Activated naive CD8-positive, alpha-beta T cell treated with anti-CD3 and anti-CD28 coated beads, Interleukin-2, amount 50 U/mL, for 24 hours (primary cell): Measurements from ENCODE around the gene ANXA9.

Experiments
- ATAC-seq: fragments of 150-1000 bp; cut with Tn5 transposase; one replicate; pipeline ENCODE4 v1.10.0; 2021
- DNase-seq: peaks from one replicate; pipeline ENCODE4 v3.0.0; 2021
- H3K27ac Mint-ChIP-seq: one replicate; pipeline ENCODE4 v1.8.0; 2021; ENCODE audit warnings: mild to moderate bottlenecking, mixed read lengths
- H3K27me3 Mint-ChIP-seq: one replicate; pipeline ENCODE4 v1.8.0; 2021; ENCODE audit warnings: mixed read lengths
- H3K36me3 Mint-ChIP-seq: one replicate; pipeline ENCODE4 v1.8.0; 2021; ENCODE audit warnings: low read depth, mixed read lengths
- H3K4me1 Mint-ChIP-seq: one replicate; pipeline ENCODE4 v1.8.0; 2021; ENCODE audit warnings: mixed read lengths
- H3K4me3 Mint-ChIP-seq: one replicate; pipeline ENCODE4 v1.8.0; 2021; ENCODE audit warnings: mild to moderate bottlenecking, moderate library complexity, mixed read lengths
- H3K9me3 Mint-ChIP-seq: one replicate; pipeline ENCODE4 v1.8.0; 2021; ENCODE audit warnings: mixed read lengths

ANXA9 gene, protein sequence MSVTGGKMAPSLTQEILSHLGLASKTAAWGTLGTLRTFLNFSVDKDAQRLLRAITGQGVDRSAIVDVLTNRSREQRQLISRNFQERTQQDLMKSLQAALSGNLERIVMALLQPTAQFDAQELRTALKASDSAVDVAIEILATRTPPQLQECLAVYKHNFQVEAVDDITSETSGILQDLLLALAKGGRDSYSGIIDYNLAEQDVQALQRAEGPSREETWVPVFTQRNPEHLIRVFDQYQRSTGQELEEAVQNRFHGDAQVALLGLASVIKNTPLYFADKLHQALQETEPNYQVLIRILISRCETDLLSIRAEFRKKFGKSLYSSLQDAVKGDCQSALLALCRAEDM

DNA sequence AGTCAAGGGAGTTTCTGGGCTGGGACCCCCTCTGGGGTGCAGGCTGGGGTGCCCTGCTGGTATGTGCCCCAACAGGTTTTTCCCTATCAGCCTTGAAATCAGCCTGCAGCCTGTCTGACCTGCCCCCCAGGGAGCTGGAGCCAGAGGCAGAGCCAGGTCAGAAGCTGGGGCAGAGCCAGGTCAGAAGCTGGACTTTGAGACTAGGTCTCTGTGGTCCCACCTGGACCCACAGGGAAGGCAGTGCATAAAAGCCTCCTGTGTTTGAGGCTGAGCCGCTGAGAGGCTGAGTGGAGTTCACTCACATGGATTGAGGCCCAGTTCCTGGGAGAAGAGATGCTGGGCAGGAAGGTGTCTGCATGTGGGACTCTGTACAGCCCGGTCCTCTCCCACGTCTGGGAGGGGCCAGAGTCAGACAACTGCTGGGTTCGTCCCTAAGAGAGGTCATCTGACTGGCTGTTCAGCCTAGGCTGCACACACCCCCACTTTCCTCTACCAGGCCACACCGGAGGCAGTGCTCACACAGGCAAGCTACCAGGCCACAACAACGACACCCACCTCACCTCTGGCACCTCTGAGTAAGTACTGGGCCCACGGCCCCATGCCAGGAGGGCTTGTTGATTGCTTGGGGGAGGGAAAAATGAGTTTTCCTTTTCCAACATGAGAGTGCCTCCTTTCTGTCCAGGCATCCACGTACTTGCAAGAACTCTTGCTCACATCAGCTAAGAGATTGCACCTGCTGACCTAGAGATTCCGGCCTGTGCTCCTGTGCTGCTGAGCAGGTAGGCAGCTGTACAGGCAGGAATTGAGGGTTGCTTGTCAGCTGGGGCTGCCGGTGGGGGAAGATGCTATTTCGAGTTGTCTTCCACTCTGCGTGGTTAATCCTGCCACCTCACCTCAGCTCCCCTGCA is at the start of gene ANXA9:
Gene ANXA9, plus strand, starts transcription at position 488 of the 908 bp plus-strand sequence. CDS start 814 bp downstream, outside the sequence.
- H3K4me1 Mint-ChIP-seq: peaks cover 25% of the 10 kb centered on the region
- H3K27me3 Mint-ChIP-seq: peaks cover 1% of the 10 kb centered on the region
- no peak for DNase-seq
- H3K4me3 Mint-ChIP-seq: no peak within 1 kb of the TSS
- peak; percentile 22 for ATAC-seq
- H3K27ac Mint-ChIP-seq: no peak within 1 kb of the TSS
- no peaks in the 10 kb centered on the region for H3K9me3 Mint-ChIP-seq
- H3K36me3 Mint-ChIP-seq: no peaks in the 10 kb centered on the region

DNA sequence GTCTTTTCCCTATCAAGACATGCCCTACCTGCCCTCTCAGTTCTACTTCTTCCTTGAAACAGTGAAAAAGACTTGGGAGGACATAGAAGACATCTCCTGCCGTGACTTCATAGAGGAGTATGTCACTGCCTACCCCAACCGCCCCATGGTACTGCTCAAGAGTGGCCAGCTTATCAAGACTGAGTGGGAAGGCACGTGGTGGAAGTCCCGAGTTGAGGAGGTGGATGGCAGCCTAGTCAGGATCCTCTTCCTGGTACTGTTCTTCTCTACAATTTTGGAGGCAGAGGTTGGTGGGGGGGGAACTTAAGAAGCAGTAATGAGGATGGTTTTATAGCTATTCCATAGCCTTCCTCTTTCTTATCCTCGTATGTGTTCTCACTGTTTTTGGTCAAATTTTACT is 37.2 kb upstream of the ANXA9 start:
- ATAC-seq (no peak), DNase-seq (no peak)
- Mint-ChIP-seq H3K9me3 (no peaks in the 10 kb centered on the region), H3K27me3 (no peaks in the 10 kb centered on the region), H3K4me1 (no peaks in the 10 kb centered on the region), H3K36me3 (peaks cover 52% of the 10 kb centered on the region), H3K27ac (peak overlapping the region; percentile 16), H3K4me3 (no peak overlapping the region)

DNA sequence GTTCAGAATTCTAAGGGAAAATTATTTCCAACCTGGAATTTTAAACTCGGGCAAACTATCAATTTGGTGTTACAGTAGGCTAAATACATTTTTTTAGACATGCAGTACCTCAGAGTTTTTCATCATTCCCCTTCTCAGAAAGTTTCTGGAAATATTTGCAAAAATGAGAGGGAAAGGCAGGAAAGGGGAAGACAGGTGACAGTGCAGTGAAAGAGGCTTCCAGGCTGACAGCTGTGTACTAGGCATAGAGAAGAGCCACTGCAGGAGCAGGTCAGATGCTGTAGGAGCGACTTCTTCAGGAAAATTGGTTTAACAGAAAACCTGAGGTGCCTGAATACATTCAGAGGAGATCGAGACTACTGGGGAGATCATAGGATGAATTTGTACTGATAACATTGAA is 27.4 kb upstream of the ANXA9 start:
- Mint-ChIP-seq H3K4me1 (no peaks in the 10 kb centered on the region), H3K9me3 (no peaks in the 10 kb centered on the region), H3K36me3 (peaks cover 59% of the 10 kb centered on the region), H3K27ac (no peak overlapping the region), H3K4me3 (no peak overlapping the region), H3K27me3 (no peaks in the 10 kb centered on the region)
- DNase-seq (no peak), ATAC-seq (no peak)

DNA sequence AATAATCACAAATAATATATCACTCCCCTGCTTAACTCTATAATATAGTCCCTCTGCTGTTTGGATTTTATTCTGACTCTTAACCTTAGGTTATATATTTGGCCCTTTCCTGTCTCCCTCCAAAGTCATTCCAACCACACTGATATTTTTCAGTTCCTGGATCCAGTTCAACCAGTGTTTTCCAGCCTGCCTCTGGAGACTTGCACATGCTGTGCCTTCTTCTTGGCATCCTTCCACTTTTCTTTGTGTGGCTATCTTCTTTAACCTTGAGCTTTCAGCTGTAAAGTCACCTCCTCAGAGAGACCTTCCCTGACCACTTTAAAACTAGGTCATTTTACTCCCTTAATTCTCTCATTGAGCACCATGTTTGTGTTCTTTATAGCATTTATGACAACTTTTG is 26.8 kb upstream of the ANXA9 start:
- H3K27ac Mint-ChIP-seq: peak overlapping the region; percentile 50
- H3K4me3 Mint-ChIP-seq: no peak overlapping the region
- no peak for DNase-seq
- ATAC-seq: no peak
- H3K9me3 Mint-ChIP-seq: no peaks in the 10 kb centered on the region
- no peaks in the 10 kb centered on the region for H3K4me1 Mint-ChIP-seq
- H3K27me3 Mint-ChIP-seq: no peaks in the 10 kb centered on the region
- peaks cover 59% of the 10 kb centered on the region for H3K36me3 Mint-ChIP-seq

DNA sequence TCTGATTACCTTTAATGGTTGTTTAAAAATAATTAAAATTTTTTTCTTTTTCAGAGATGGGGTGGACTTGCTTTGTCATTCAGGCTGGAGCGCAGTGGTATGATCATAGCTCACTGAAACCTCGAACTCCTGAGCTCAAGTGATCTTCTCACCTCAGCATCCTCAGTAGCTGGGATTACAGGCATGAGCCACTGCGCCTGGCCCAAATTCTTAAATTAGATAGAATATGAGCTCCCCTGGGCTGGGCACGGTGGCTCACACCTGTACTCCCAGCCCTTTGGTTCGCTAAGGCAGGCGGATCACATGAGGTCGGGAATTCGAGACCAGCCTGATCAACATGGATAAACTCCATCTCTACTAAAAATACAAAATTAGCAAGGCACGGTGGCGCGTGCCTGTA is 24.4 kb upstream of the ANXA9 start:
- Mint-ChIP-seq H3K27me3 (no peaks in the 10 kb centered on the region), H3K4me3 (no peak overlapping the region), H3K36me3 (peaks cover 58% of the 10 kb centered on the region), H3K4me1 (peaks cover 1% of the 10 kb centered on the region), H3K27ac (no peak overlapping the region), H3K9me3 (no peaks in the 10 kb centered on the region)
- DNase-seq (no peak), ATAC-seq (no peak)

DNA sequence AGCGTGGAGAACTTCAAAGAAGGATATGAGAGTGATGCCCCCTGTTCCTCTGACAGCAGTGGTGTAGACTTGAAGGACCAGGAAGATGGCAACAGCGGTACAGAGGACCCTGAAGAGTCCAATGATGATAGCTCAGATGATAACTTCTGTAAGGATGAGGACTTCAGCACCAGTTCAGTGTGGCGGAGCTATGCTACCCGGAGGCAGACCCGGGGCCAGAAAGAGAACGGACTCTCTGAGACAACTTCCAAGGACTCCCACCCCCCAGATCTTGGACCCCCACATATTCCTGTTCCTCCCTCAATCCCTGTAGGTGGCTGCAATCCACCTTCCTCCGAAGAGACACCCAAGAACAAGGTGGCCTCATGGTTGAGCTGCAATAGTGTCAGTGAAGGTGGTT is 21.4 kb upstream of the ANXA9 start:
- Mint-ChIP-seq H3K4me3 (no peak overlapping the region), H3K27ac (peak overlapping the region; percentile 2), H3K36me3 (peaks cover 60% of the 10 kb centered on the region)

DNA sequence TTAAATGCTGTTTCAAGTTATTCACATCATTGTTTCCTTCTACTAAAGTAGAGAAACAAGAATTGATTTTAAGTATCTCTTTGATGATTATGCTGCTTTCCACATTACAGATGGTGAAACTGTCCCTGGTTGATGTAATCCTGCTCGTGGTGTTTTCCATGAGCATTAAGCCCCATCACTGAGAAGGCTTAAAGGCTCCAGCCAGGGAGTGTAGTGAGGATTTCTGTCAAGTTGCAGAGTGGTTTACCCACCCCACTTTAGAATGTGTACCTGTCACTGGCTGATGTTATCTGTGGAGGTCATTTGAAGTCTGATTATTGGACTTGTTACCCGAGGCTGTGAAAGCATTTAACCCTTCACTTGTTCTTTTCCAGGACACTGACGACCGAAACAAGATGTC is 20.3 kb upstream of the ANXA9 start:
- Mint-ChIP-seq H3K27me3 (no peaks in the 10 kb centered on the region), H3K4me3 (no peak overlapping the region), H3K4me1 (peaks cover 1% of the 10 kb centered on the region), H3K9me3 (no peaks in the 10 kb centered on the region), H3K27ac (peak overlapping the region; percentile 61), H3K36me3 (peaks cover 67% of the 10 kb centered on the region)
- ATAC-seq (no peak), DNase-seq (no peak)

More for the DNA sequence above, 21.4 kb upstream of the ANXA9 start:
- ATAC-seq (no peak), DNase-seq (no peak)
- Mint-ChIP-seq H3K9me3 (no peaks in the 10 kb centered on the region), H3K27me3 (no peaks in the 10 kb centered on the region), H3K4me1 (peaks cover 1% of the 10 kb centered on the region)

DNA sequence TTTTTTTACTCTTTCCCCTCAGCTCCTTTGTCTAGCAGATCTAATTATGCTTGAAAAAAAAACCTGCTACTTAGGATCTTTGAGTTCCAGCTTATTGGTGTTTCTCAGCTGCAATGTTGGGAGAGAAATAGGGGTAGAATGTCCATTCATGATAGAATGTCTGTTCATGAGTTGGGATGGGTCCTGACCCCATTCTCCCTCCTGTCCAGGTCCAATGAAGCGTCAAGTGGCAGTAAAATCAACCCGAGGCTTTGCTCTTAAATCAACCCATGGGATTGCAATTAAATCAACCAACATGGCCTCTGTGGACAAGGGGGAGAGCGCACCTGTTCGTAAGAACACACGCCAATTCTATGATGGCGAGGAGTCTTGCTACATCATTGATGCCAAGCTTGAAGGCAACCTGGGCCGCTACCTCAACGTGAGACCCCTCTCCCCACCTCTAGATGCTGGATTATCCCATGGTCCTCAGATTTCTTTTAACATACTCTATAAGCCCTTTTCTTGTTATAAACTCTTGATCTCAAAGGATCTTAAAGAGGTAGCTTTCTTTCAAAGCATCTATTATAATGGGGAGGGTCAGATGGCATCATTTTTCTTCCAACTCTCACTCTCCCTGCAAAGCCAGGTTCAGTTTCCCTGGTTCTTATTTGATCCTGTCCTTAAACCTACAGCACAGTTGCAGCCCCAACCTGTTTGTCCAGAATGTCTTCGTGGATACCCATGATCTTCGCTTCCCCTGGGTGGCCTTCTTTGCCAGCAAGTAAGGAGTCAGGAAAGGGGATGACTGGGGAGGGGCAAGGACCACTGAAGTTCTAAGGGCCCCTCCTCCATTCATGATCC is 18.6 kb upstream of the ANXA9 start:
- Mint-ChIP-seq H3K27me3 (no peaks in the 10 kb centered on the region), H3K36me3 (peaks cover 77% of the 10 kb centered on the region), H3K9me3 (no peaks in the 10 kb centered on the region), H3K4me3 (no peak overlapping the region), H3K27ac (no peak overlapping the region), H3K4me1 (peaks cover 1% of the 10 kb centered on the region)
- ATAC-seq (no peak), DNase-seq (no peak)

DNA sequence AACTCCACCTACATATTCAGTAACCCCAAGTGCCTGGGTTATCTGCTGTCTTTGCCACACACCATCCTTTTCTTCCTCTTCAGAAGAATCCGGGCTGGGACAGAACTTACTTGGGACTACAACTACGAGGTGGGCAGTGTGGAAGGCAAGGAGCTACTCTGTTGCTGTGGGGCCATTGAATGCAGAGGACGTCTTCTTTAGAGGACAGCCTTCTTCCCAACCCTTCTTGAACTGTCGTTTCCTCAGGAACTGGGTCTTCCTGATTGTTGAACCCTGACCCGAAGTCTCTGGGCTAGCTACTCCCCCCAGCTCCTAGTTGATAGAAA is 18.0 kb upstream of the ANXA9 start:
- H3K27me3 Mint-ChIP-seq: no peaks in the 10 kb centered on the region

DNA sequence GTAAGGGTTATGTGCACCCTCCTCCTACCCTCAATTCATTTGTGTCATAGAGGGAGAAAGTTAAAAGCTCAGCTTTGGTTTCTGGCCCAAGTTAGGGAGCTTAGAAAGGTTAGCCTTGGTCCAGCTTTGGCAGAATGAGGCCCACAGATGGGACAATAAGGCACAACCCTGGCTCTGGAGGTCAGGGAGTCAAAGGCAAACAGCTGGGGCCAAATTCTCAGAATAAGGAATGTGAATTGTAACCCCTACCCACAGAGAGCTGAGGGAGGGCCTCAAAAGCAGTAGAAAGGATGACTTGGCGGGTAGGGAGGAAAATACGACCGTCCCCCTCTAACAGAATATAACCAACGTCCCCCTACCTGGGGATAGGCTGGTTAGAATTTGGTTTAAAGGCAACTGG is 16.5 kb upstream of the ANXA9 start:
- Mint-ChIP-seq H3K9me3 (no peaks in the 10 kb centered on the region), H3K27ac (no peak overlapping the region), H3K36me3 (peaks cover 67% of the 10 kb centered on the region), H3K4me3 (no peak overlapping the region), H3K4me1 (peaks cover 7% of the 10 kb centered on the region), H3K27me3 (no peaks in the 10 kb centered on the region)
- ATAC-seq: no peak
- DNase-seq: no peak

More for the DNA sequence above, 18.0 kb upstream of the ANXA9 start:
- H3K4me1 Mint-ChIP-seq: peaks cover 1% of the 10 kb centered on the region
- peaks cover 77% of the 10 kb centered on the region for H3K36me3 Mint-ChIP-seq
- H3K27ac Mint-ChIP-seq: no peak overlapping the region
- no peak overlapping the region for H3K4me3 Mint-ChIP-seq
- no peaks in the 10 kb centered on the region for H3K9me3 Mint-ChIP-seq
- DNase-seq (no peak), ATAC-seq (no peak)

DNA sequence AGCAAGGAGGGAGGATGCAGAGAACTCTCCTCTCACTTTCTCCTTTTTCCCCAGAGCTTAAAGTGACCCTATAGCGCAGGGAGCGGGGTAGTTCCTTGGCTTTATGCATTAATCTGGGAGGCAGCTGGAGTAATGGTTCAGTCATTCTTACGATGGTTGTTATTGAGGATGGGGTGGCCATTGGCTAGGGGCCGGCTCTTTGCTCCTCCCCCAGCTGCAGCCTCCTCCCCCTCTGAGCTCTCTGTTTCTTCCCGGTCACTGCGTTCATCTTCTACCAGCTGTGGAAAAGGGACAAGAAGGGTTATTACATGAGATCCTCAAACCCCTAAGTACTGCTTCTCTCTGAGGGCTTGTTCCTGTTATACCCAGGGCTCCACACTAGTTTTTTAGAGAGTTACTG is 16.1 kb upstream of the ANXA9 start:
- DNase-seq (no peak), ATAC-seq (no peak)
- Mint-ChIP-seq H3K27me3 (no peaks in the 10 kb centered on the region), H3K4me1 (peaks cover 11% of the 10 kb centered on the region), H3K4me3 (no peak overlapping the region), H3K9me3 (no peaks in the 10 kb centered on the region), H3K36me3 (peaks cover 64% of the 10 kb centered on the region), H3K27ac (no peak overlapping the region)

DNA sequence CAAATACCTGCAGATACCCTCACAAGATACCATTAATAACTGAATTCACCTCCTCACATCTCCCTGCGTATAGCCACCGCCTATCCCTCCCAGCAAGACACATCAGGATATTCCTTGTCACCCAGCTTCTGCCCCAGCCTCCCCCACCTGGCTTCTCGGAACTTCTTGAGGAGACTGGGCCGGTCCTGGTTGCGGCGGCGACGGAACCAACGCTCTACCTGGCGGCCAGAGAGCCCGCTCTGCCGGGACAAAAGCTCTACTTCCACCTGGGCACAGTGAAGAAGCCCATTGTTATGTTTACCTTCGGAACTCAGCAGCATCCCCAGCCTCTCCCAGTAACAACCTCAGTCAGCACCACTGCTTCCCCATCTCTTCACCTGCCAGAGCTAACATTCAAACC is 14.2 kb upstream of the ANXA9 start:
- no peak for ATAC-seq
- Mint-ChIP-seq H3K27me3 (no peaks in the 10 kb centered on the region), H3K4me1 (peaks cover 29% of the 10 kb centered on the region), H3K36me3 (peaks cover 59% of the 10 kb centered on the region), H3K27ac (peak overlapping the region; percentile 14), H3K9me3 (no peaks in the 10 kb centered on the region), H3K4me3 (no peak overlapping the region)
- no peak for DNase-seq

DNA sequence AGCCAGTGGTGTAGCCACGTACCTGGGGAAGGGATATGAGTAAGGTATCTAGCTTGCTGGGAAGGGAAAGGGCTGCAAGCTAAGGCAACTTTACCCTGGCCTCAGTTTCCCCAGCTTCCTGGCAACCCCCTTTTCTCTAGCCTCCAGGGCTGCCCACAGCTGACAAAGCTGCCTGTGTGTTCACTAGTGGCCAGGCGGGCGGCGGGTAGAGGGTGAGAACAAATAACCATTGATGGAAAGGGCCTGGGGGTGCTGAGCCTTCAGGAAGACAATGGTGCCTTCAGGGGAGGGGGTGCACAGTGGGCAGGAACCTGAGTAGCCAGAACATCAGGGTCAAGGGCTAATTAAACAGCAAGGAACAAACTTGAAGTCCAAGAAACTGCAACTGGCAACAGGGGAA is 13.6 kb upstream of the ANXA9 start:
- Mint-ChIP-seq H3K27me3 (no peaks in the 10 kb centered on the region), H3K4me3 (no peak overlapping the region), H3K4me1 (peaks cover 35% of the 10 kb centered on the region), H3K9me3 (no peaks in the 10 kb centered on the region), H3K36me3 (peaks cover 60% of the 10 kb centered on the region), H3K27ac (no peak overlapping the region)
- DNase-seq: no peak
- no peak for ATAC-seq

DNA sequence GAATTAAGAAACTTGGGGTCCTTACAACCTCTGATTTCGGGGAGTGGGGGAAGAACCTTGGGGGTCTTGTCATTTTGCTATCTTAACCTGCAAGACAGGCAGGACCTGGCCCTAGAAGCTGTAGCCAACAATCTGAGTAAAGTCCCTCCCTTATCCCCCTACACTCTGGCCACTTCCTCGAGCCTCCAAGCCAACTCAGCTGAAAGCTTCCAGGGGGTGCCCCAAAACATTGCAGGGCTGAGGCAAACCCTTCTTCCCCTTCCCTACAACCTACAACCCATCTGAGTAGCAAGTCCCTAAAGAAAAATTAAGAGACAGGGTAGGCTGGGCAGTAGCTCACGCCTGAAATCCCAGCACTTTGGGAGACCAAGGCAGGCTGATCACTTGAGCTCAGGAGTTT is 12.5 kb upstream of the ANXA9 start:
- Mint-ChIP-seq H3K9me3 (no peaks in the 10 kb centered on the region), H3K4me3 (no peak overlapping the region), H3K27me3 (no peaks in the 10 kb centered on the region), H3K4me1 (peaks cover 36% of the 10 kb centered on the region), H3K36me3 (peaks cover 51% of the 10 kb centered on the region), H3K27ac (peak overlapping the region; percentile 35)
- no peak for ATAC-seq
- DNase-seq: no peak
